ENCODE results near the gene SORL1-AS1. TPM values are rescaled to one million over a fixed set of nuclear protein-coding genes. Genes with fewer than 3 reads are reported as not detected.

SORL1-AS1 gene

DNA sequence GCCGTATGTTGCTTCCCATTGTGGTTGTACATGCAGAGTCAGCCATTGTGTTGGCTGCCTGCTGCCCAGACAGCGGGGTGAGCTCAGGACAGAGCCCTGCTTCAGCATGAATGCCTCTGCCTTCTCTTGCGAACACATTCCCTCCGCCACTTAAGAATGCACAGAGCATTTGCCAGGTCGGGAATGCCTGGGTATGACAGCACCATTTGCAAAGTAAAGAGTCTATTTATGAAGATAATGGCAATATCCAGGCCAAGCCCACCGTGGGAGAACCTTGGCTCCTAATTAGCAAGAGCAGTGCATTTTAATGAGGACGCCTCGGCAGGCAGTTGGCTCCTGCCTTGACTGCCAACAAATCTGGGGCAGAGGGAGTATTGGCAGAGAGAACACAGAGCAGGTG lies 63.1 kb downstream of the SORL1-AS1 start (continued):
- no peak for TF ChIP-seq ATF1 (CRISPR knock-in tag; IDR thresholded peaks at IDR 0.05)
- TF ChIP-seq, protein P1, sequence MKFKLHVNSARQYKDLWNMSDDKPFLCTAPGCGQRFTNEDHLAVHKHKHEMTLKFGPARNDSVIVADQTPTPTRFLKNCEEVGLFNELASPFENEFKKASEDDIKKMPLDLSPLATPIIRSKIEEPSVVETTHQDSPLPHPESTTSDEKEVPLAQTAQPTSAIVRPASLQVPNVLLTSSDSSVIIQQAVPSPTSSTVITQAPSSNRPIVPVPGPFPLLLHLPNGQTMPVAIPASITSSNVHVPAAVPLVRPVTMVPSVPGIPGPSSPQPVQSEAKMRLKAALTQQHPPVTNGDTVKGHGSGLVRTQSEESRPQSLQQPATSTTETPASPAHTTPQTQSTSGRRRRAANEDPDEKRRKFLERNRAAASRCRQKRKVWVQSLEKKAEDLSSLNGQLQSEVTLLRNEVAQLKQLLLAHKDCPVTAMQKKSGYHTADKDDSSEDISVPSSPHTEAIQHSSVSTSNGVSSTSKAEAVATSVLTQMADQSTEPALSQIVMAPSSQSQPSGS (CRISPR knock-in tag; IDR thresholded peaks at IDR 0.05; ENCODE audit: borderline replicate concordance, low read depth) = no peak
- no peak for TF ChIP-seq SOX15 (CRISPR knock-in tag; IDR thresholded peaks at IDR 0.05)
- no peak for TF ChIP-seq FOXP1 (CRISPR knock-in tag; IDR thresholded peaks at IDR 0.05; ENCODE audit: borderline replicate concordance)
- TF ChIP-seq, protein P2, sequence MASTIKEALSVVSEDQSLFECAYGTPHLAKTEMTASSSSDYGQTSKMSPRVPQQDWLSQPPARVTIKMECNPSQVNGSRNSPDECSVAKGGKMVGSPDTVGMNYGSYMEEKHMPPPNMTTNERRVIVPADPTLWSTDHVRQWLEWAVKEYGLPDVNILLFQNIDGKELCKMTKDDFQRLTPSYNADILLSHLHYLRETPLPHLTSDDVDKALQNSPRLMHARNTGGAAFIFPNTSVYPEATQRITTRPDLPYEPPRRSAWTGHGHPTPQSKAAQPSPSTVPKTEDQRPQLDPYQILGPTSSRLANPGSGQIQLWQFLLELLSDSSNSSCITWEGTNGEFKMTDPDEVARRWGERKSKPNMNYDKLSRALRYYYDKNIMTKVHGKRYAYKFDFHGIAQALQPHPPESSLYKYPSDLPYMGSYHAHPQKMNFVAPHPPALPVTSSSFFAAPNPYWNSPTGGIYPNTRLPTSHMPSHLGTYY (CRISPR knock-in tag; IDR thresholded peaks at IDR 0.05) = no peak
- TF ChIP-seq ZNF138 (CRISPR knock-in tag; conservative IDR thresholded peaks at IDR 0.05) = no peak
- TF ChIP-seq GRHL2 (CRISPR knock-in tag; IDR thresholded peaks at IDR 0.05; ENCODE audit: insufficient replicate concordance, severe bottlenecking) = no peak

Other genes with a start within 250 kb of the SORL1-AS1 start
- gene SC5D, start 160.2 kb downstream of the SORL1-AS1 start, total RNA-seq (2021) = 78.6 to 81.9 TPM (median 79.2 TPM) in 3 replicates
- gene SORL1, start 653 bp downstream of the SORL1-AS1 start, total RNA-seq (2021) = 78.1 to 87.1 TPM (median 78.1 TPM) in 3 replicates

Data from WTC11 (cell line).